ENCODE results near the gene MOB2.
"Not testable (repeated sequence)": the region's sequence is repeated elsewhere in the genome, so short reads cannot be mapped to it uniquely, and the experiment has no call there.

The MOB2 gene

DNA sequence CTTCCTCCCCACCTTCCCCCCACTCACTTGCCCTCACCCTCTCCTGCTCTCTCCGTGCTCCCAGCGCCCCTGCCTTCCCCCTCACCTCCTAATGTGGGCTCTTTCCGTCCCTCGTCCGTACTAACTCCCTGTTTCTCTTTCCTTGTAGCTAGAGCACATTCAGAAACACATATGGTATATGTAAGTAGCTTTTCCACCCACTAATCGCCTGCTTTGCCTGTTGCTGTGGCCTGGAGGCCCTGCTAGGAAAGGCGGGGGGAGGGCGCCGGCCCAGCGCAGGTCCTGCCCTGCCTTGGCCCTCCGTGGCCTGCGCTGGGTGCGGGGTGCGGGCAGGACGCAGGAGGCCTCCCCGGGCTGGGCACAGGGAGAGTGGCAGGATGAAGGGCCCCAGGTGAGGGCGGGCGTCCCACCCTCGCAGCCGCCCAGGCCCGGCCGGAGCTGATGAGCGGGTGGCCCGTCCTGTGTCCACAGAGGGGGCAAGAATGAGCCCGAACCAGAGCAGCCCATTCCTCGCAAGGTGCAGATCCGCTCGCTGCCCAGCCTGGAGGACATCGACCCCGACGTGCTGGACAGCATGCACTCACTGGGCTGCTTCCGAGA lies 41.7 kb downstream of the MOB2 start:
- DNase-seq, result no peak

DNA sequence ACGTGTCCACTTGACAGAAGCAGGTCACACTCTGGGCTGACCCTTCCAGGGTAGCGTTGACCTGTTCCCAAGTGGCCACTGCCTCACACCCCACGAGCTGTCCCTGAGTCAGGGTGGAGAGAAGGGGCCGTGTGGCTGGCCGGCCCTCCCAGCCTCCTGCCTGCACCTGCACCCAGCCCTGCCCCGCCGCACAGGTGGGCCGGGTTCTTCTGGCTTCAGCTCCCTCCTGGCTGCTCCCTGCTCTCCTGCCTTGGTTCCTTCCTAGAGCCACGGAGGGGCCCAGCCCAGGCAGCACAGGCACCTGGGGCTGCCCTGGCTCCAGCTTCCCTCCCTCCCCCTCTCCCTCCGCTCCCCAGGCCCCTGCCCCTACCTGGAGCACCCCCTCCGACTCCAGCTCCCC lies 42.3 kb downstream of the MOB2 start:
- DNase-seq, result no peak

DNA sequence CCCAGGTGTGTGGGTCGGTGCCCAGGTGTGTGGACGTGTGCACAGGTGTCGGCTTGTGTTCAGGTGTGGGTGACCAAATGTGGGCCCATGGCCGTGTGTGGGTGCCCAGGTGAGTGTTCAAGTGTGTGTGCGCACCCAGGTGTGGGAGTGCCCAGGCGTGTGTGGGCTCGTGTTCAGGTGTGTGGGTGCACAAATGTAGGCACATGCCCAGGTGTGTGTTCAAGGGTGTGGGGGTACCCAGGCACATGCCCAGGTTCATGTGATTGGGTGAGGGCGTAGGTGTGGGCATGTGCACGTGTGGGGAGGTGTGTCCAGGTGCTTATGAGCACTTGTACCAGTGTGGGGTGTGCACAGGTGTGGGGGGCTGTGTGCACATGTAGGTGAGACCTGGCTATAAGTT lies 42.8 kb downstream of the MOB2 start:
- no peak for DNase-seq

DNA sequence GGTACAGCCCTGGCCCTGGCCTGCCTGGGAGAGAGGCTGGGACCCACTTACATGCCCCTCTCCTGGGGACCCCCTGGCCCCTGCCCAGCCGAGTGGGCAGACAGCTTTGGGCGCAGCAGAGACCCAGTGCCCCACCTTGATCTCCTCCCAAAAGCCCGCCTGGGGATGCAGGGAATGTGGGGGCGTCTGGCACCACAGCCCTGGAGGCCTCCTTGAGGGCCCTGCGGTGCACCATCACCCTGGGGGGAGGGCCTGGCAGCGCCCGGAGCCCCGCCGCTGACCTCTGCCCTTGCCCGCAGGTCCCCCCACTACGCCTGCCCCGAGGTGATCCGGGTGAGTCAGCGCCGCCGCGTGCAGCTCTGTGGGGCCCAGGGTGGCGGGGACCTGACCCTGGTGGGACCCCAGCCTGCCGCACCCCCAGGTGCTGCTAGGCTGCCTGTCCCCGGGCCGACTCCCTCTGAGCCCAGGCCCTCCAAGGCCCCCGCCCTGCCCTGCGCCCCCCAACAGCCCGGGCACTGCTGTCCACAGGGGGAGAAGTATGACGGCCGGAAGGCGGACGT lies 43.7 kb downstream of the MOB2 start:
- no peak for DNase-seq

DNA sequence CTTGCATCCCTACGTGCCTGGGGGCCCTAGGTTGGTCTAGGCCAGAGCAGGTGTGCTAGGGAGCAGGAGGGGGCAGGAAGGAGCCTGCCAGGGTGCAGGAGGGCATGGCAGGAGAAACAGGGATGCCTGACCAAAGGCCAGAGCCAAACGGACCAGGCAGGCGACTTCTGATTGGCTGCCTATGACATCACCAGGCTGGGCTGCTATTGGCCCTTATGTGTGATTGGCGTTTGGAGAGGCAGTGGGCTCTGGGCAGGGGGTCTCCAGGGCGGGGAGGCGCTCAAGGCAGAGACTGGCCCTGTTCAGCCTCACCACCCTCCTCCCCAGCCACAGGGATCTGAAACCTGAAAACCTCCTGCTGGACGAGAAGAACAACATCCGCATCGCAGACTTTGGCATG lies 44.4 kb downstream of the MOB2 start:
- peak in 8 of 56 donors; percentile 4 to 36 (median 12) for DNase-seq

DNA sequence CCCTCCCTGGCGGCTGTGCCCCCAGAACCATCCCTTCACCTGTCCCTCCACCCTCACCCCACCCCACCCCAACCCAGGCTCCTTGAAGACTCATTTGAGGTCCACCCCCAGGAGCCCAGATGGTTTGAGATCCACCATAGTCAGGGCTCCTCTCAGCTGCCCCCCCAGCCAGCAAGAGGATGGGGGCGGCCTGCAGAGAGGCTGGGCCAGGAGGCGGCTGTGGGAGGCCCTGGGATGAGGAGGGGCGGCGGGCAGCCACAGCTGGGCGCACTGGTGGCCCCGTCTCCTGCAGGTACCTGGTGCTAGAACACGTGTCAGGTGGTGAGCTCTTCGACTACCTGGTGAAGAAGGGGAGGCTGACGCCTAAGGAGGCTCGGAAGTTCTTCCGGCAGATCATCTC lies 46.1 kb downstream of the MOB2 start:
- no peak for DNase-seq

DNA sequence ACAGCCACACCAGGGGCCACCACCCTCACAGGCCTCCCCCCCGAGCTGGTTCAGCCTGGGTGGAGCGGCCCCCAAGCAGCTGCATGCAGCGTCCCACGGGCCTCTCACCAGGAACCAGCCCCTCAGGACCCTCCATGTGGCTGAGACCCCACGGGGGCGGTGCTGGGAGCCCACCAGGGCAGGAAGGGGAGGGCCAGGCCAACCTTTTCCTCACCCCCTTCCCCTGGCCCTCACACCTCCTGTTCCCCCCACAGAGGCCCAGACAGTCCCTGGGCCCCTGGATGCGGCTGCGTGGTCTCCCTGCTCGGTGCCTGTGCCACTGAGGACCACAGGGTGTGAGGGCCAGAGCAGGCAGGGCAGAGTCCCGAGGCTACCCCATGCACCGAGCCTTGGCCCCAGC lies 46.5 kb downstream of the MOB2 start:
- DNase-seq, result no peak

DNA sequence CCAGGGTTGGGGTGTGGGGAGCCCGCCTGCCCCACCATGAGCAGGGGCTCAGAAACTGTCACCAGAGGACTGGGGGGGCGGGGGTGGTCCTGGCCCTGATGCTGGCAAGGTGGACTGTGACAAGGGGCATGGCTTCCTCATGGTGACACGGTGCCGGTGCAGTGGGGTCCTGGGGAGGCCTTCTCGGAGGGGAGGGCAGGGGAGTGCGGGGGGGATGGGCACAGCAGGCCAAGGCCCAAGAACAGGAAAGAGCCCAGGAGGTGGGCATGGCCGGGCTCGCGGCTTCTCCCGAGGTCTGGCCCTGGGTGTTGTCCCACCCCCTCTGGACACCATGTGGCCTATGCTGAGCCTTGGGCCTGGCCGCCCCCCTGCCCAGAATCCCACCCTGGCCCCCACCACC lies 47.2 kb downstream of the MOB2 start:
- no peak for DNase-seq

DNA sequence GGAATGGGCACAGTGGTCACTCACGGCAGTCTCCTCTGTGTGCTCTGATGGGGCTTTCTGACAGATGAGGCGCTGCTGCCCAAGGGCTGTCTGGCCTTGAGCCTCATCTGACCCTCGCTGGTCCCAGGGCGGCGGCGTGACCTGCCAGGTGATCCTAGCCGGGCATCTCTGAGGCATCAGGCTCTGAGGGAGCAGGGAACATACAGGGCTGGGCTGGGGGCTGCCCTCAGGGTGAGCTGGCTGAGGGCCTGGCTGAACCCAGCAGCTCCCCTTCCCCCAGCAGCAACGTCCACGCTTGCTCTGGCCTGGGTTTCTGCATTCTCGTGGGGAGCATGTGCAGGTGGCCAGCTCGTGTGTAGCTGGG lies 47.6 kb downstream of the MOB2 start:
- no peak for DNase-seq

DNA sequence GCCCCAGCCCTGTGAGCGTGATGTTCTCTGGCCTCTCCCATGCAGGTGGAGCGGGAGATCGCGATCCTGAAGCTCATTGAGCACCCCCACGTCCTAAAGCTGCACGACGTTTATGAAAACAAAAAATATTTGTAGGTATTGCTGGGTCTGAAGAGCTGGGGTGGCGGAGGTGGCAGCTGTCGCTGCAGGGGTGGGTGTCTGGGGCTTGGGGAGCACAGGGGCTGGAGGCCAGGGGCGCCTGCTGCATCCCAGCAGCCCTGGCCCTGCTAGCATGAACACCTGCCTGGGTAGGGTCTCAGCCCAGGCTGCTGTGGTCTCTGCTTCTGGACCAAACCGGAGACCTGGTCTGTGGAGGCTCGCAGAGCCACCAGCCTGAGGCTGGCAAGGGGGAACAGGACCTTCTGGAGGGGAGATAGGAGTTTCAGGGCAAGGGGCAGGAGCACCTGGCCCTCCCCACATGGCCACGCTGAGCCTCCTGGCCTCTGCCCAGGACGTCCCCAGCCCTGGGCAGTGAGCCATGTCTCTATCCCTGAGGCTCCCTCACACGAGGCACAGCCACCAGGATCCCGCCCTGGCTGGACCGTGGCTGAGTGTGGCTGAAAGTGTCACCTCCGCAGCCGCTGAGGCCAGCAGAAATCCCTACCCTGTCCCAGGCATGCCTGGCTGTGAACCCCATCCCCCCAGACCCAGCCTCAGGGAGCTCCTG lies 48.2 kb downstream of the MOB2 start:
- no peak for DNase-seq

DNA sequence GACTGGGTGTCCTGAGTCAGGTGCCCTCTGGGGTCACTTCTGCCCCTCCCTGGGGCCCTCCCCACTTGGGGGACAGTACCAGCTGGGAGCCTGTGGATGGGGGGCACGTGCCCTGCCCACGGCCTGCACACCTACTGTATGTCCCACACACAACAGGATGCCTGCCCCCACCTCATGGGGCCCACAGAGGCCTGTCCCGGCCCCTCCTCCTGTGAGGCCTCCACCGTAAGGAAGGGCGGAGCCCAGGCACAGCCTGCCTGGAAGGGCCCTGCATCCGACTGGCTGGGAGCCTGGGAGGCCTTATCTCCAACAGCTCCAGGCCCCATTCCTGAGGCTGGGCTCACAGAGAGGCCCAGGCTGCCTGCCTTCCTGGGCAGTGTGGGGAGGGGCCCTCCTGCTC lies 49.1 kb downstream of the MOB2 start:
- DNase-seq, result no peak

DNA sequence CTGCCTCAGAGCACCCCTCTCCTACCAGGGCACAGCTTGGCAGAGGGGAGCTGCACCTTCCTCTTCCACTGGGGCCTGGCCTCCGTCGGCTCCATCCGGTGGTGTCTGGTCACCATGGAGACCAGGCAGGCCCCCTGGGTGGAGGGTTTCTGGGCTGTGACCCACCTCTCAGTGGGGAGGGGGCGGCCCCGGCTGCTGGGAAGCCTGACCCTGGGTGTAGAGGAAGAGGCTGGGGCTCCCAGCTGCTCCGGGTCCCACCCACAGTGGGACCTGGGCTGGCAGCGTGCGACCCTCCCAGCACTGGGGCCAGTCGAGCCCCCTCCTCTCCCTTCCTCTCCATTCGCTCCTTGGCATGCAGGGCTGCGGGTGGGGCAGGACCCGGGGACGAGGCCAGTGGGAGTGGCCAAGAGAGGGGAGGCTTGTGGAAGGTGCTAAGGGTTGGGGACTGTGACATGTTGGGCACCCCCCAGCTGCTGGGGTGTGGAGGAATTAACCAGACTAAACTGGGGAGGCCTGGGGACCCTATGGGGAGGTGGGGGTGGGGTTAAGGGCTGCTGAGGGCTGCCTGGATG lies 50.0 kb downstream of the MOB2 start:
- DNase-seq, result no peak

DNA sequence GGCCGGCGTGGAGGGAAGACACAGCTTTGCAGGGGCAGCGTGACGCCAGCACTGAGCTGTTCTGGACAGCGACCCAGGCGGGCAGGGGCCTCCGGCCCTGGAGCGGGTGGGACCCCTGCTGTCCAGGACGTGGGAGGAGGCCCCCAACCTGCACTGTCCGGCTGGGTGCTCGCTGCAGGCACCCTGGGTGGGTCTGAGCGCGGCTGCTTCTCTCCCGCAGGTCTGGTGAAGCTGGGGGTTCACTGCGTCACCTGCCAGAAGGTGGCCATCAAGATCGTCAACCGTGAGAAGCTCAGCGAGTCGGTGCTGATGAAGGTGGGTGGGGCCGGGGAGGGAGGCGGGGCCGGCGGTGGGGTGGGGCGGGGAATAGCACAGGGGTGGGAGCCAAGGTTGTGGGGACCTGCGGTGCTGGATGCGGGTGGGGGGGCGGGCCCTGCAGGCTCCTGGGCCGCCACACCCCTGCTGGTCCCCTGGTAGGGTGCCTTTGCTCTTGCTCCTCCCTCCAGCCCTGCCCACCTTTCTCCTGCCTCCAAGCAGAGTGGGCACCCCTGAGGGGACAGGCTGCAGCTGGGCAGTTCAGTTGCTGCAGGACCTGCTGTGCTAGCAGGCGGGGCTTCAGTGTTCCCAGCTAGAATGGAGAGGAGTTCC lies 50.6 kb downstream of the MOB2 start:
- DNase-seq, result no peak

DNA sequence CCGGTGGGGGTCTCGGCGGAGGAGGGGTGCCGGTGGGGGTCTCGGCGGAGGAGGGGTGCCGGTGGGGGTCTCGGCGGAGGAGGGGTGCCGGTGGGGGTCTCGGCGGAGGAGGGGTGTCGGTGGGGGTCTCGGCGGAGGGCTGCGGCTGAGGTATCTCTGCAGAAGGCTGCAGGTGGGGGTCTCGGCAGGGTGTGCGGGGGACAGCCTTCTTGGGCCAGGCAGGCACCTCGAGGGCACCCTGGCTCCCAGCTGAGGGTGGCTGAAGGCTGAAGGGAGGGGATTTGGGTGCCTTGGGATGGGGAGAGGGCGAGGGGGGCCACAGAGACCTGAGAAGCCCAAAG lies 51.1 kb downstream of the MOB2 start:
- DNase-seq, result not testable (repeated sequence)

DNA sequence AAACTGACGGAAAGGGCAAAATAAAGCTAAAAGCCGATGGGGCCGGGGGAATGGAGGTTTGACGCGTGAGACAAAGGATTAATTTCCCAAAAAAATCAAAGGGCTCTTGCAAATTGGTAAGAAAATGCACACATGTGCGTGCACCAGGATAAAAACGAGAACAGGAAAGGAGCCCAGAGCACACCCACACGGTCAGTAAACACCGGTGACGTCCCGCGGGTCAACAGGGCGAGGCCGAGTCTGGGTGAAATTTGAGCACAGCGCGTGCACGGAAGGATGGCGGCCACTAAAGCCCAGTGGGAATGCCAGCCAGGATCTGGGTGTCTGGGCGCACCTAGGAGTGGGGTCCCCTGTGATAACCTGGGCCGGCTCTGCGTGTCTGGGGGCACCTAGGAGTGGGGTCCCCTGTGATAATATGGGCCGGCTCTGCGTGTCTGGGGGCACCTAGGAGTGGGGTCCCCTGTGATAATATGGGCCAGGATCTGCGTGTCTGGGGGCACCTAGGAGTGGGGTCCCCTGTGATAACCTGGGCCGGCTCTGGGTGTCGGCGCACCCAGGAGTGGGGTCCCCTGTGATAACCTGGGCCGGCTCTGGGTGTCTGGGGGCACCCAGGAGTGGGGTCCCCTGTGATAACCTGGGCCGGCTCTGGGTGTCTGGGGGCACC lies 52.5 kb downstream of the MOB2 start:
- no peak for DNase-seq

DNA sequence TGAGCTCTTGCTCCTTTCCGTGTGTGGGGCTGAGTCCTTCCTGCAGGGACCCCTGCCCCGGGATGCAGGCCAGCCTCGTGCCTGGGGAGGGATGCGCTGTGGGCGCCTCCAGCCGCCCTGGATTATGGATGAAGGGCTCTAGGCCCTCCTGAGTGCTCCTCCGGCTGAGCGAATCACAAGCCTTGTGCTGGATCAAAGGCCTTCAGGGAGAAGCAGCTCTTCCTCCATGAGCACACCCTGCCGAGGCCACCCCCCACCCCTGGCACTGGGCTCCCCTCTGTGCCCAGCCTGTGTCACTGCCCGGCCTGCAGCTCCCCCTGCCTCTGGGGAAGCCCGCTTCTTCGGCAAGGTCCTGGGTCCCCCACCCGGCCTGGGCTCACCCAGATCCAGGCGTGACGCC lies 53.0 kb downstream of the MOB2 start:
- DNase-seq, result no peak

DNA sequence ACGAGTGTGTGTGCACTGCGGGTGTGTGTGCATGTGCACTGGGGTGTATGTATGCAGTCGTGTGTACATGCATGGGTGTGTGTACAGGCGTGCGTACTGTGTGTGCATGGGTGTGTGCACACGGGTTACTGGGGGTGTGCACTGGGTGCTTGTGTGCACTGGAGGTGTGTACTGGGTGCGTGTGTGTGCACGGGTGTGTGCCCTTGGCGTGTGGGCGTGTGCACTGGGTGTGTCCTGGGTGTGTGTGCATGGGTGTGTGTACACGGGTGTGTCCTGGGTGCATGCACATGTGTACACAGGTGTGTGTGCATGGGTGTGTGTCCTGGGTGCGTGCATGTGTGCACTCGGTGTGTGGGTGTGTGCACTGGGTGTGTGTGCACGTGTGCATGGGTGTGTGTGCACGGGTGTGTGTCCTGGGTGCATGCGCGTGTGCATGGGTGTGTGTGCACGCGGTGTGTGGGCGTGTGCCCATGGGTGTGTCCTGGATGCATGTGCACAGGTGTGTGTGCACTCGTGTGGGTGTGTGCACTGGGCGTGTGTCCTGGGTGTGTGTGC lies 57.7 kb downstream of the MOB2 start:
- no peak for DNase-seq

DNA sequence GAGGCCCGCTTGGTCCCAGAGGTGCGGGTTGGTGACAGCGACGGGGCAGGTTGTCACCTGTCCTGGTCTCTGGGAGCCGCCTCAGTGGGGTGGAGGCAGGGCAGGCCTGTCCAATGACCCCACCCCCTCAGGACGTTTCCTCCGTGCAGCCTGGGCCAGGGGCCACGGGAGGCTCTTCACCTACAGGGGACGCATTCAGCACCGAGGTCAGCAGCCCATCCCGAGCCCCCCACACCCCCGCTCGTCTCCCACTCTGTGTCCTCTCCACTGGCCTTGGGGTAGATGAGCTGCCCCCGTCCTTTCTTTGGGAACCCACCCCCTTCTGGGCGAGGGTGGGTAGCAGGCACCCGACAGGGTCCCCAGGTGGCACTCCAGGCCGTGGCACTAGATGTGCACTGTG lies 61.1 kb downstream of the MOB2 start:
- DNase-seq, result no peak

DNA sequence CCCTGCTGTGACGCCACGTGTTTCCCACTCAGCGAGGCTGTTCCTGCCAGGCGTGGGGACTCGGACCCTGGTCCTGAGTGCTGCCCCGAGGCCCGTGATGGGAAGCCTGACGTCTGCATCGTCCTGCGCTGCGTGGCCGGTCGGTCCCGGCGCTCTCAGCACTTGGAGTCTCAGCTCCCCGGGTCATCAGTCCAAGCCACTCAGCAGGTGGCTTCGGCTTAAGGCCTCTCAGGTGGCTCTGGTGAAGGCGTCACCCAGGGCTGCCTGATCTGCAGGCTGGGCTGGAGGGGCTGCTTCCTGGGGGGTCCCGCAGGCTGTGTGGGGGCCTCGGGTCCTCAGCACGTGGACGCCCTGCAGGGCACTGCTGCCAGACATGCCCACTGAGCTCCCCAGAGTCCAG lies 61.6 kb downstream of the MOB2 start:
- DNase-seq, result no peak

DNA sequence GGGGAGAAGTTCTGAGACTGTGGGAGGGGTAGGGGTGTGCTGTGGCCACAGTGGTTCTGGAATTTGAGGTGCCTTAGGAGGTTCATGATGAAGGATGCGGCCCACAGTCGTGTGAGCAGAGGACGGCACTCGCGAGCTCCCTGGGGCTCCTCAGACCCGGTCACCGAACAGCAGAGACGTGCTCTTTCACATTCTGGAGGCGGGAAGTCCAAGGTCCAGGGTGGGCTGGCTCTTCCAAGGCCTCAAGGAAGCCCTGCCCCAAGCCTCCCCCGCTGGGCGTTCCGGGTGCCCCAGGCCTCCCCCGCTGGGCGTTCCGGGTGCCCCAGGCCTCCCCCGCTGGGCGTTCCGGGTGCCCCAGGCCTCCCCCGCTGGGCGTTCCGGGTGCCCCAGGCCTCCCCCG lies 63.2 kb downstream of the MOB2 start:
- DNase-seq, result not testable (repeated sequence)

DNA sequence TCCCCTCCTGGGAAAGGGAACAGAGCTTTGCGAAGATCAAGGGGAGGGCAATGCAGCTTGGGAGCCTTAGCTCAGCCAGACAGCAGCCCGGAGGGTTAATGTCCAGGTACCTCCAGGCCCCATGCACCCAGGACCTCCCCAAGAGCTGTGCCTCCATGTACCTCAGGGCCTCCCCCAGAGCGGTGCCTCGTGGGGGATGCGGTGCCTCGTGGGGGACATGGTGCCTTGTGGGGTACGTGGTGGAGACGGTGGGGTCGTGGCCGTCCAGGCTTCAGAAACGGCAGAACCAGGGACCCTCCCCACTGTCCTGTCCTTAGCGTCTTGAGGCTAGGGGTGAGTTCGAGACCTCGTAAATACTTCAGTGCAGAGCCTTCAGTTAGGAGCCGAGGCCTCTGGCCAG lies 63.6 kb downstream of the MOB2 start:
- no peak for DNase-seq

DNA sequence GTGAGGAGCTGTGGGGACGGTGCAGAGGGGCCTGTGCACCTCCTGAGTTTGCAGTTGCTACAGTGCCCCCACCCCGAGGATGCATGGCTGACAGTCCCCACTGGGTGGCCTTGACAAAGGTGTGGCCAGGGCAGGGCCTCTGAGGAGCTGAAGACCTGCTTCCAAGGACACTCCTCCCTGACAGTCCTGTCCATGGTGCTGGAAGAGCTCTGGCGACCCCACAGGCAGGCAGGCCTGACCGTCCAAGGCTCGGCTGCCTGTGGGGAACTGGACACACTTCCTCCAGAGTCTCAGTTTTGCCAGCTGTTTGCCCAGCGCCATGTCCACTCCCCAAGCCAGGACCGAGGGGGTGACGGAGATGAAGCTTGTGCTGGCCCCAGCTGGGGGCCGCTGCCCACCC lies 64.1 kb downstream of the MOB2 start:
- DNase-seq, result no peak

Data from nucleus accumbens (tissue), 56 donors.